HepG2 (cell line): ENCODE data around the gene TBX15. TPM values are rescaled to one million over a fixed set of nuclear protein-coding genes. Genes with fewer than 3 reads are reported as not detected.

Experiments used
- ATAC-seq: fragments of 200-7000 bp; cut with Tn5 transposase; 3 replicates; pipeline ENCODE4 v1.9.1; 2020; ENCODE audit warnings: mild to moderate bottlenecking, moderate library complexity
- BruUV-seq: library from RNA; stranded (reverse); fragments of 400-500 nt; replicated peaks from 2 replicates; lab custom pipeline; 2021; lab: Mats Ljungman, UMichigan
- CTCF ChIA-PET: fragments of 300-600 bp; formaldehyde crosslinking; extraction: SDS; loops from one replicate; lab custom pipeline; 2021; ENCODE audit warnings: low total read pairs, inconsistent platforms, low intra/inter-chr PET ratio; lab: Yijun Ruan, JAX
- POLR2A ChIA-PET: fragments of 350-600 bp; sonication (Branson Sonifier 250); formaldehyde crosslinking; loops from one replicate; lab custom pipeline; 2020; ENCODE audit warnings: antibody characterized with exemption, inconsistent platforms; lab: Yijun Ruan, JAX
- DNase-seq: peaks from one replicate; pipeline ENCODE4 v3.0.0-alpha.2; 2015; ENCODE audit warnings: low spot score
- FAIRE-seq: peaks from 3 replicates; lab custom pipeline; 2011; peaks lifted over from hg19 to GRCh38; lab: Jason Lieb, UNC
- H2AFZ ChIP-seq: one replicate; pipeline ENCODE4 v1.6.1; 2011; ENCODE audit warnings: low read length, inconsistent platforms
- H3K27ac ChIP-seq: fragments of 300-600 bp; 3 replicates; pipeline ENCODE4 v1.8.0; 2011; ENCODE audit warnings: mixed run types, mild to moderate bottlenecking, mixed read lengths, low read length, inconsistent platforms; ENCODE audit not compliant: insufficient read depth; ENCODE audit errors: extremely low read length
- H3K27me3 ChIP-seq, 2 experiments: fragments of 200-600 bp in 1 of 2; 2 replicates in 1 of 2; 3 replicates in 1 of 2; pipeline versions ENCODE4 v1.6.0 to v1.8.0; 2011; ENCODE audit warnings: low read length in 2 of 2, mild to moderate bottlenecking in 2 of 2, moderate library complexity in 2 of 2, inconsistent platforms in 1 of 2; ENCODE audit not compliant: insufficient read depth in 2 of 2, control insufficient read depth in 1 of 2
- H3K36me3 ChIP-seq, 2 experiments: fragments of 200-600 bp in 1 of 2; replicated peaks in 1 of 2; 2 replicates in 1 of 2; 3 replicates in 1 of 2; pipeline versions ENCODE4 v1.5.1 to v1.8.0; 2011; ENCODE audit warnings: low read length in 2 of 2, inconsistent platforms in 1 of 2; ENCODE audit not compliant: insufficient read depth in 2 of 2, control insufficient read depth in 1 of 2
- H3K4me1 ChIP-seq: 2 replicates; pipeline ENCODE4 v1.5.1; 2012; ENCODE audit warnings: low read length, inconsistent platforms; ENCODE audit not compliant: insufficient read depth
- H3K4me2 ChIP-seq: 2 replicates; pipeline ENCODE4 v1.6.0; 2011; ENCODE audit warnings: low read depth, low read length, inconsistent platforms
- H3K4me3 ChIP-seq, 3 experiments: fragments of 200-600 bp in 1 of 3; sonication (generic), shearing (Covaris generic) in 1 of 3; replicated peaks in 1 of 3; 2 replicates each; pipeline ENCODE4 v1.5.1; 2011 to 2016; ENCODE audit warnings: low read length in 3 of 3, inconsistent platforms in 2 of 3, low read depth in 2 of 3, mild to moderate bottlenecking in 2 of 3, control low read depth in 1 of 3, mixed read lengths in 1 of 3; ENCODE audit not compliant: insufficient read depth in 1 of 3
- H3K79me2 ChIP-seq: one replicate; pipeline ENCODE4 v1.6.1; 2011; ENCODE audit warnings: low read length, inconsistent platforms; ENCODE audit not compliant: insufficient read depth
- H3K9ac ChIP-seq: 2 replicates; pipeline ENCODE4 v1.6.0; 2011; ENCODE audit warnings: mild to moderate bottlenecking, low read depth, low read length, inconsistent platforms; ENCODE audit not compliant: insufficient read depth
- H3K9me3 ChIP-seq: 2 replicates; pipeline ENCODE4 v1.5.1; 2012; ENCODE audit warnings: mild to moderate bottlenecking, low read length
- H4K20me1 ChIP-seq: 2 replicates; pipeline ENCODE4 v1.6.0; 2011; ENCODE audit warnings: inconsistent platforms, mild to moderate bottlenecking, low read length, moderate library complexity; ENCODE audit not compliant: insufficient read depth
- ARID2 ChIP-seq: sonication (generic); formaldehyde crosslinking; IDR thresholded peaks from 2 replicates; pipeline ENCODE4 v1.8.1; 2022; ENCODE audit warnings: mild to moderate bottlenecking, missing genetic modification reagents, borderline replicate concordance
- CBFB ChIP-seq: sonication (generic); formaldehyde crosslinking; IDR thresholded peaks from 2 replicates; pipeline ENCODE4 v1.4.0; 2020; ENCODE audit warnings: missing genetic modification reagents
- CHD2 ChIP-seq: IDR thresholded peaks from 2 replicates; pipeline ENCODE4 v1.6.1; 2011; ENCODE audit warnings: low read depth, low read length, improper control_type of control experiment
- CREB3 ChIP-seq: sonication (generic); formaldehyde crosslinking; IDR thresholded peaks from 2 replicates; pipeline ENCODE4 v1.5.0; 2020; ENCODE audit warnings: missing genetic modification reagents
- FOXK2 ChIP-seq: fragments of 450-650 bp; IDR thresholded peaks from 2 replicates; pipeline ENCODE4 v1.6.1; 2016
- JUND ChIP-seq: sonication (generic); formaldehyde crosslinking; IDR thresholded peaks from 2 replicates; pipeline ENCODE4 v1.8.0; 2022; ENCODE audit warnings: mild to moderate bottlenecking, missing genetic modification reagents
- MED1 ChIP-seq: sonication (generic); formaldehyde crosslinking; IDR thresholded peaks from 2 replicates; pipeline ENCODE4 v1.4.0; 2020; ENCODE audit warnings: missing genetic modification reagents
- NR1H2 ChIP-seq: sonication (generic); formaldehyde crosslinking; IDR thresholded peaks from 2 replicates; pipeline ENCODE4 v1.8.1; 2022; ENCODE audit warnings: low read depth, missing genetic modification reagents, borderline replicate concordance
- RFXAP ChIP-seq: sonication (generic); formaldehyde crosslinking; IDR thresholded peaks from 2 replicates; pipeline ENCODE4 v1.4.0; 2020; ENCODE audit warnings: missing genetic modification reagents, borderline replicate concordance
- RXRB ChIP-seq: IDR thresholded peaks from 2 replicates; pipeline ENCODE4 v1.6.1; 2016; ENCODE audit warnings: borderline replicate concordance, missing genetic modification reagents, missing compliant biosample characterization
- ZBTB25 ChIP-seq: IDR thresholded peaks from 2 replicates; pipeline ENCODE4 v1.6.1; 2018; ENCODE audit warnings: missing genetic modification reagents
- ZNF235 ChIP-seq: sonication (generic); formaldehyde crosslinking; IDR thresholded peaks from 2 replicates; pipeline ENCODE4 v1.8.1; 2023; ENCODE audit warnings: mild to moderate bottlenecking, missing genetic modification reagents, borderline replicate concordance
- ZNF574 ChIP-seq: sonication (generic); formaldehyde crosslinking; IDR thresholded peaks from 2 replicates; pipeline ENCODE4 v1.4.0; 2020; ENCODE audit warnings: missing genetic modification reagents
- ZNF605 ChIP-seq: sonication (generic); formaldehyde crosslinking; IDR thresholded peaks from 2 replicates; pipeline ENCODE4 v1.8.0; 2022; ENCODE audit warnings: mild to moderate bottlenecking, missing genetic modification reagents
- ZNF713 ChIP-seq: sonication (generic); formaldehyde crosslinking; IDR thresholded peaks from 2 replicates; pipeline ENCODE4 v1.4.0; 2020; ENCODE audit warnings: mild to moderate bottlenecking, missing genetic modification reagents
- ZNF761 ChIP-seq: sonication (generic); formaldehyde crosslinking; conservative IDR thresholded peaks from 2 replicates; pipeline ENCODE4 v1.4.0; 2020; ENCODE audit warnings: mild to moderate bottlenecking, missing genetic modification reagents
- WGBS: methylation state at CpG from one replicate; pipeline ENCODE4 v1.1.6; 2017; ENCODE audit warnings: low lambda C conversion rate; 5-methylcytosine and 5-hydroxymethylcytosine counted together
- in situ Hi-C: cut with HindIII; loops from 2 replicates; pipeline ENCODE4 v1.10.0; 2017; ENCODE audit warnings: low pct_unique_long_range_greater_than_20kb; ENCODE audit not compliant: extremely low pct_ligation_motif_present
- intact Hi-C: fragments of 100-400 bp; cut with micrococcal nuclease; formaldehyde crosslinking; loops from one replicate; pipeline ENCODE4 v1.10.0; 2022; ENCODE audit not compliant: unreplicated experiment
- polyA plus RNA-seq, 8 experiments: library from polyadenylated mRNA; depleted of rRNA in 3 of 8; stranded (reverse) in 7 of 8; unstranded in 1 of 8; fragments of >200 nt; fragmentation: Illumina TruSeq in 4 of 8; extraction: Trizol in 4 of 8; gene quantifications; 2 replicates each; pipeline versions ENCODE4 v1.2.1 to v1.2.3, GENCODE V29; 2011 to 2016; ENCODE audit warnings: low read depth in 4 of 8, missing spikeins in 1 of 8, mixed read lengths in 1 of 8; ENCODE audit not compliant: insufficient read depth in 1 of 8
- total RNA-seq, 5 experiments: library from RNA; depleted of rRNA; stranded (reverse); fragments of >200 nt; fragmentation: Illumina TruSeq; extraction: Trizol; gene quantifications; 2 replicates each; pipeline ENCODE4 v1.2.3, GENCODE V29; 2016; ENCODE audit warnings: low read depth in 1 of 5

Gene TBX15
- total and polyA plus RNA-seq, 2 of the 13 experiments (the other 11 are each of a cell fraction or from before 2014, with no cell fraction given), result 0.42 to 1.9 TPM

- TF ChIP-seq JUND (CRISPR knock-in tag), result no peak
- no peak for TF ChIP-seq ZNF605 (CRISPR knock-in tag)
- TF ChIP-seq ZNF235 (CRISPR knock-in tag), result no peak
- no peak for TF ChIP-seq CBFB (CRISPR knock-in tag)
- TF ChIP-seq ZNF713 (CRISPR knock-in tag), result no peak
Measured at GRCh38 chr1:118868387-118868786, 119.8 kb downstream of the TBX15 start (continued).

GRCh38 chr1:118866330-118866729, 121.8 kb downstream of the TBX15 start:
- FAIRE-seq, result no peak
- TF ChIP-seq RFXAP (CRISPR knock-in tag) (no peak), ZNF574 (no peak), NR1H2 (no peak), CHD2 (no peak), RXRB (no peak), MED1 (CRISPR knock-in tag) (no peak), ARID2 (no peak), ZBTB25 (no peak), ZNF761 (CRISPR knock-in tag) (no peak), FOXK2 (no peak), CREB3 (CRISPR knock-in tag) (no peak)

More at GRCh38 chr1:118866330-118866729, 121.8 kb downstream of the TBX15 start:
- H3K27ac ChIP-seq, result no peak overlapping the region
- no peak overlapping the region for H3K4me3 ChIP-seq
- ChIA-PET POLR2A (no interaction called here), CTCF (no interaction called here)
- H3K27me3 ChIP-seq, result no peaks in the 10 kb centered on the region
- no peaks in the 10 kb centered on the region for H3K9me3 ChIP-seq
- in situ Hi-C loops, result no loop called here
- no peak for ATAC-seq
- no peak for DNase-seq
- WGBS, result 35% methylated on average over 6 of the region's 6 CpGs
- H3K79me2 ChIP-seq, result no peaks in the 10 kb centered on the region
- no peak overlapping the region for H3K4me2 ChIP-seq
- peaks cover 16% of the 10 kb centered on the region; the same call in 1 of the 2 replicates for H3K4me1 ChIP-seq
- H3K9ac ChIP-seq, result no peak overlapping the region
- no TSS peak for BruUV-seq
- intact Hi-C loops, result no loop called here
- H2AFZ ChIP-seq, result no peak overlapping the region
- no peaks in the 10 kb centered on the region for H4K20me1 ChIP-seq
- H3K36me3 ChIP-seq, result no peaks in the 10 kb centered on the region
